Effector memory CD8-positive, alpha-beta T cell (primary cell): Measurements from ENCODE around the gene UQCRHL.
A peak's percentile ranks its signal among the peaks of the same experiment; 100 is the strongest.
"Not testable (repeated sequence)": the region's sequence is repeated elsewhere in the genome, so short reads cannot be mapped to it uniquely, and the experiment has no call there.

Experiments
- ATAC-seq: fragments of 150-1000 bp; cut with Tn5 transposase; replicated peaks from 2 replicates; pipeline ENCODE4 v1.10.0; 2021; ENCODE audit warnings: mild to moderate bottlenecking, moderate library complexity
- DNase-seq, 3 experiments: peaks; one replicate each; pipeline ENCODE4 v3.0.0; 2021
- H3K27ac Mint-ChIP-seq, 2 donors: one replicate each; pipeline ENCODE4 v1.8.0; 2022; ENCODE audit warnings: mild to moderate bottlenecking in 2 of 2, mixed read lengths in 2 of 2, moderate library complexity in 2 of 2
- H3K27me3 Mint-ChIP-seq, 2 donors: one replicate each; pipeline ENCODE4 v1.8.0; 2022; ENCODE audit warnings: mixed read lengths in 2 of 2
- H3K36me3 Mint-ChIP-seq: one replicate; pipeline ENCODE4 v1.8.0; 2022; ENCODE audit warnings: mild to moderate bottlenecking, moderate library complexity, mixed read lengths; ENCODE audit not compliant: insufficient read depth
- H3K4me1 Mint-ChIP-seq, 2 donors: one replicate each; pipeline ENCODE4 v1.8.0; 2022; ENCODE audit warnings: low read depth in 2 of 2, mixed read lengths in 2 of 2
- H3K4me3 Mint-ChIP-seq, 2 donors: one replicate each; pipeline ENCODE4 v1.8.0; 2022; ENCODE audit warnings: mild to moderate bottlenecking in 2 of 2, mixed read lengths in 2 of 2, moderate library complexity in 2 of 2
- H3K9me3 Mint-ChIP-seq, 2 donors: one replicate each; pipeline ENCODE4 v1.8.0; 2022; ENCODE audit warnings: mixed read lengths in 2 of 2
- total RNA-seq, 9 experiments: gene quantifications; one replicate each; lab custom pipeline; 2026; lab: John Stamatoyannopoulos, UW

The UQCRHL gene
- total RNA-seq, result 2.7 to 7.4 (median 5.3) reads per million in 9 experiments

DNA sequence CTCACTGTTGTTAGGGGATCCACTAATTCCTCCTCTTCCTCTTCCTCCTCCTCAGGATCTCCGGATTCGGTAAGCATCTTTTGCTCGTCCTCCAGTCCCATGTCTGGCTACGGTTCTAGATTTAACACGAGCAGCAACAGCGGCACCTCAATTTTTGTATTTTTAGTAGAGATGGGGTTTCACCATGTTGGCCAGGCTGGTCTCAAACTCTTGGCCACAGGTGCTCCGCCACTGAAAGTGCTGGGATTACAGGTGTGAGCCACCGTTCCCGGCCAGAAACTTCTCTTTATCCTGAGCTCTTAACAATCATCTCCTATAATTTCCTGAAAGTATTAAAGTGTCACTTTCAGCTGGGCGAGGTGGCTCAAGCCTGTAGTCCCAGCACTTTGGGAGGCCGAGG, at the start of gene UQCRHL:
UQCRHL (minus strand) TSS at position 101 of the 400 bp plus-strand sequence; CDS start at position 101, 0 bp downstream.
- H3K9me3 Mint-ChIP-seq, result not testable (repeated sequence)

DNA sequence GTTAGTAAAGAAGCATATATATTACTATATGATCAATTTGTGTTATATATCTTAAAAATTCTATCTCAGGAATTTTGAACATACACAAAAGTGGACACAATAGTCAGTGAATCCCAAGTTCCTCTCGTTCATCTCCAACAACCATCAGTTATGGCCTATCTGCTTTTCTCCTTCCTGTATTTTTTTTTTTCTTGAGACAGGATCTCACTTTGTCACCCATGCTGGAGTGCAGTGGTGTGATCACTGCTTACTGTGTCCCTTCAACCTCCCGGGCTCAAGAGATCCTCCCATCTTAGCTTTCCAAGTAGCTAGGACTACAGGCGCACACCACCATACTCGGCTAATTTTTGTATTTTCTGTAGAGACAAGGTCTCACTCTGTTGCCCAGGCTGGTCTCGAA, 49.4 kb upstream of the UQCRHL start:
- Mint-ChIP-seq H3K36me3 (peaks cover 7% of the 10 kb centered on the region), H3K27me3 (no peaks in the 10 kb centered on the region), H3K27ac (no peak overlapping the region), H3K9me3 (no peaks in the 10 kb centered on the region), H3K4me1 (peaks cover 13% of the 10 kb centered on the region in 2 donors), H3K4me3 (no peak overlapping the region)
- no peak for DNase-seq
- ATAC-seq, result no peak

More for the DNA sequence above, at the start of gene UQCRHL:
- not testable (repeated sequence) for H3K27ac Mint-ChIP-seq, H3K36me3 Mint-ChIP-seq, ATAC-seq, H3K4me1 Mint-ChIP-seq, H3K4me3 Mint-ChIP-seq, DNase-seq
- H3K27me3 Mint-ChIP-seq, result peaks cover 2 to 17% of the 10 kb centered on the region in 2 donors

DNA sequence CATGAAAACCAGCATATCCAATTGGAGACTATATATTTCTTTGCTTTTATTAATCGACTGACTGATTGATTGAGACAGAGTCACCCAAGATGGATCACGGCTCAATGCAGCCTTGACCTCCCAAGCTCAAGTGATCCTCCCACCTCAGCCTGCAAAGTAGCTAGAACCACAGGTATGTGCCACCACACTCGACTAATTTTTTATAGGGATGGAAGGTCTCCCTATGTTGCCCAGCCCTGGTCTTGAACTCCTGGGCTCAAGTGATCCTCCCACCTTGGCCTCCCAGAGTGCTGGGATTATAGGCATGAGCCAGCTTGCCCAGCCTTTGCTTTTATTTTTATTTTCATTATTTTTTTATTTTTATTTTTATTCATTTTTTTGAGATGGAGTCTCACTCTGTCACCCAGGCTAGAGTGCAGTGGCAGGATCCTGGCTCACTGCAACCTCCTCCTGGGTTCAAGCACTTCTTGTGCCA, 45.4 kb upstream of the UQCRHL start:
- H3K4me1 Mint-ChIP-seq, result peaks cover 27 to 34% of the 10 kb centered on the region in 2 donors
- no peak overlapping the region for H3K27ac Mint-ChIP-seq
- no peaks in the 10 kb centered on the region for H3K27me3 Mint-ChIP-seq
- H3K36me3 Mint-ChIP-seq, result peaks cover 10% of the 10 kb centered on the region
- no peaks in the 10 kb centered on the region for H3K9me3 Mint-ChIP-seq
- ATAC-seq, result no peak
- DNase-seq, result no peak
- no peak overlapping the region for H3K4me3 Mint-ChIP-seq

DNA sequence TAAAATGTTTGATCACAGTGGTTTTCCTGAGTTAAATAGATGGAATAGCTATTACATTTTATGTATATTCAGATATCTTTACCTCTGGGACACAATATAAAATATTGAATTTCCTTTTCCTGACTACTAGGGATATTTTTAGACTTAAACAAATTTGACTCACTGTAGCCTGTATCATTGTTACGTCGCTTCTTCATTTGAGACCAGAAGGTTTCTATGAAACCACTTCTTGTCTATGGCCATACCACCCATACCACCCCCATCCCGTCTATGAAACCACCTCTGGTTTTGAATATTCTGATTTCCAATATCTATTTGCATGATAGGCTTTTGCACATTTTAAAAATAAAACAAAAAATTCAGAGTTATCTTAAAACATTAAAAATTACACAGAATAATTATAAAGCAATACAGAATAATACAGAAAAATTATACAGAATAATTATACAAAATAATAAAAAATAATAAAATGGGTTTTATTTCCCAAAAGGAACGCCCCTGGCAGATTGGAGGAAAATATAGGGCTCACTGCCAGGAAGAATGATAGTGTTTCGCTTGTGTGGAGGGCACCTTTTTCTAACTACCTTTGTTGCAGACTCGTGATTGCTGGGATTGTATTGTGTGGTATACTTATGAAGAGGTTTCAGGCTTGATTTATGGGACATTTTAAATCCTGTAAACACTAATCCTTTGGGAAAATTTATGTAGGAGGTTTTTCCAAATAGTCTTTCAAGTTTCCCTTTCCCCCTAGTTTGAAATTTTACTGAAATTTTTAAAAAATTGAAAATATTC, 44.8 kb upstream of the UQCRHL start:
- no peak overlapping the region for H3K27ac Mint-ChIP-seq
- DNase-seq (no peak), ATAC-seq (no peak)
- H3K4me3 Mint-ChIP-seq, result no peak overlapping the region
- H3K27me3 Mint-ChIP-seq, result no peaks in the 10 kb centered on the region
- peaks cover 15% of the 10 kb centered on the region for H3K36me3 Mint-ChIP-seq
- peaks cover 27 to 34% of the 10 kb centered on the region in 2 donors for H3K4me1 Mint-ChIP-seq
- no peaks in the 10 kb centered on the region for H3K9me3 Mint-ChIP-seq

DNA sequence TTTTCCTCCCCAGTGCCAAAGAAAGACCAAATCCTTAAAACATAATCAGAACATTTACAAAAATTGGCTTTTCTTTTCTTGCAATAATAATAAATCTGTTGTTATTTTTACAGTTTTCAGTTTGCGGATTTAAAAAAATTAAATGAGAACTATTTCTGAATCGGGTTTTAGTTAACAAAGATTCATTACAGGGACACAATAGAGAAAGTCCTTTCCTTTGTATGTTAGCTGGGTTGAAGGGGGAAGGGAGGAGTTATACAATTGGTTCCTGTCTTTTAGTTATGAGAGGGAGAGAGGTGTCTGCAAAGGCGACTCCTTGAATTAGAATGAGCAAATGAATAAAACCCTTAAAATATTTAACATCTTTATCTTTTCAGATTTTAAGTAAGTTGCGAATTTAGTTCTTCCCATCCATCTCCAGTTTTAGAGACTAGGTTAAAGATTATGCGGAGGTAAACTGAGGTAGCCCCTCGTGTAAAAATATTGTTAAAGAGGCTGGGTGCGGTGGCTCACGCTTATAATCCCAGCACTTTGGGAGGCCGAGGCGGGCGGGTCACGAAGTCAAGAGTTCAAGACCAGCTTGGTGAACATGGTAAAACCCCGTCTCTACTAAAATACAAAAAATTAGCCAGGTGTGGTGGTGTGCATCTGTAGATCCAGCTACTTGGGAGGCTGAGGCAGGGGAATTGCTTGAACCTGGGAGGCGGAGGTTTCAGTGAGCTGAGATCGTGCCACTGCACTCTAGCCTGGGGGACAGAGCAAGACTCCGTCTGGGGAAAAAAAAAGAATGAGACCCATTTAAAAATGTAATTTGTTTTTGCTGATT, 44.0 kb upstream of the UQCRHL start:
- H3K4me1 Mint-ChIP-seq, result peaks cover 24 to 29% of the 10 kb centered on the region in 2 donors
- H3K27ac Mint-ChIP-seq, result no peak overlapping the region
- H3K27me3 Mint-ChIP-seq, result no peaks in the 10 kb centered on the region
- ATAC-seq (no peak), DNase-seq (no peak)
- no peaks in the 10 kb centered on the region for H3K9me3 Mint-ChIP-seq
- peaks cover 20% of the 10 kb centered on the region for H3K36me3 Mint-ChIP-seq
- no peak overlapping the region for H3K4me3 Mint-ChIP-seq

DNA sequence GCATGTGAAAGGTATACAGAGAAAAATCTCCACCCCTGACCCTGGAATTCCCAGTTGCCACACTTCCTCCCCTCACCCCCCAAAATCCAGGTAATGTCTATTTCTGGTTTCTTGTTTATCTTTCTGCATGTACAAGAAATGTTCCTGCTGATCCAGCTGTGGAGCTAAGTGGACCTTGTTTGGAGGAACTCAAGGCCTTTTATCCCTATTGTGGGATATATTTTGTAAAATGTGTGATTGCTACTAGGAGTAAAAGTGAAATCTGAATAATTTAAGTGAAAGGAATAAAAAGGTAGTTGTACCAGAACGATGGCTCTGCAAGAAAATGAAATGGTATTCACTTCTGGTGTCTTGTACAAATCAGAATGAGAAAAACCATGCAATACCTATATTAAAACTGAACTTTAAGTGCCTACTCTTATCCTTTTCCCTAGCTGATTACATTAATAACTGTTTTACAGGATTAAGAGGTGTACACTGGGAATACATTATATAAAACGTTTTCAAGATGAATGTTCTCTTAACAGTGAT, 43.1 kb upstream of the UQCRHL start:
- ATAC-seq (no peak), DNase-seq (no peak)
- Mint-ChIP-seq H3K36me3 (peaks cover 20% of the 10 kb centered on the region), H3K4me1 (peaks cover 28 to 29% of the 10 kb centered on the region in 2 donors), H3K9me3 (no peaks in the 10 kb centered on the region), H3K27me3 (no peaks in the 10 kb centered on the region), H3K27ac (no peak overlapping the region), H3K4me3 (peak overlapping the region; percentile 90 to 97)

DNA sequence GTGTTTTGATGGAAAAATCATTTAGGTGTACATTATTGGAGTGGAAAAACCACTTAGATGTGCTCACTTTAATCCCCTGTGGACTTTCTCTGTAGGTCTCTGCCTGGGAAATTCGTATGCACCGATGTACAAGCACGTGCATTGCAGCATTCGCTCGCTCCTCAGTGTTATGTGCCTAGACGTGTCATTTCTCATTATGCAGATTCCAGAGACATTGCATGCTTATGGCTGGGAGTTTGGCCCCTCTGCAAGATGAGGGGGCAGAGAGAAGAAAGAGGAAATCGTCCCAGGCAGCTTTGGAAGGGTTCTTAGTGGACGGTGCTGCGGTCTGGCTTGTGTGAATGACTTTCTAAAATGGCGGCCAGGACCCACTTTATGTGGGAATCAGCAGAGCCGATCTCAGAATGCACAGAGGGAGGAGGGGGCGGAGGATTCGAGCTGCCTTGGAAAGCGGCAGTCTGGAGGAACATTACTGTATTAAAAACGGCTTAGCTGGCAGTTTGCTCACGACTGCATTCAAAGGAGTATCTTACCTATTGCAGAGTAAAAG, 42.4 kb upstream of the UQCRHL start:
- Mint-ChIP-seq H3K9me3 (no peaks in the 10 kb centered on the region), H3K4me3 (peak overlapping the region; percentile 90 to 97), H3K36me3 (peaks cover 20% of the 10 kb centered on the region), H3K27me3 (no peaks in the 10 kb centered on the region), H3K4me1 (peaks cover 29 to 30% of the 10 kb centered on the region in 2 donors), H3K27ac (peak overlapping the region; percentile 89 to 94)
- ATAC-seq, result no peak
- DNase-seq, result no peak

DNA sequence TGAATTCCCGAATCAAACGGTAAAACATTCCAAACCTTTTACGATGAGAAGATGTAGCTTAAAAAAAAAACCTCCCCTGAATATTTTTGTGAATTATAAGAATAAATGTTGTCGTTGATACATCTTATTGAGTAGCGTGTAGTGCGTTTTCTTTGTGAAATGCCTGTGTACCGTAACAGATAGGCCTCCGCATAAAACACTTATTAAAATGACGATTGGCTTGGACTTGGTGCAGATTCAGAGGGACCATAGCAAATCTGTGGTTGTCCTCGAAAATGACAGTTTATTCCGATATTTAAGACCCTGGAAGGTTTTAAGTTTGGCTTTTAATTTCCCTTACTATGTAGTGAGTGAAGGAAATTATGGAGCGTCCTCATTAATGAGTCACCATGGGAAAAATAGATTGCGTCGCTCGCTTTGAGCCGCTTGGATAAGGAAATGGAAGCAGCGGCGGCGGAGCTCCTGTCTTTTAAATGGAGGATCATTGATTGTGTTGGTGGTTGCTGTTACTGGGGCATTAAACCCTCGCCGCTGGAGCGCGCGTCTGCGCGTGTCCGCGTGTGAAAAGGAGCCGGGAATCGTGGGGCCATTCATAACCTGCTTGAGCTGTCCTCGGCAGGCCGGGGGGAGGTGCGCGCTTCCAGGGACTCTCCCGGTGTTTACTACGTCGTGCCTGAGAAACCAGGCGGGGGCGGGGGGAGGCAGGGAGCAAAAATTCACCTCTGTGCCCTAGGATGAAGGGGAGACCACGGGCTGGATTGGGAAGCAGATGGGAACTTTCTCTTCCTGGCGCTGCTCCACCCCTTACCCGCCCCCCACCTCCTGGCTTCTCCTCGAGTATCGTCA, 41.7 kb upstream of the UQCRHL start:
- peaks cover 29 to 30% of the 10 kb centered on the region in 2 donors for H3K4me1 Mint-ChIP-seq
- peak overlapping the region; percentile 89 to 94 for H3K27ac Mint-ChIP-seq
- ATAC-seq (peak; percentile 18), DNase-seq (peak; percentile 53 to 61 (median 59))
- H3K36me3 Mint-ChIP-seq, result peaks cover 20% of the 10 kb centered on the region
- no peaks in the 10 kb centered on the region for H3K9me3 Mint-ChIP-seq
- H3K27me3 Mint-ChIP-seq, result no peaks in the 10 kb centered on the region
- peak overlapping the region; percentile 90 to 97 for H3K4me3 Mint-ChIP-seq

DNA sequence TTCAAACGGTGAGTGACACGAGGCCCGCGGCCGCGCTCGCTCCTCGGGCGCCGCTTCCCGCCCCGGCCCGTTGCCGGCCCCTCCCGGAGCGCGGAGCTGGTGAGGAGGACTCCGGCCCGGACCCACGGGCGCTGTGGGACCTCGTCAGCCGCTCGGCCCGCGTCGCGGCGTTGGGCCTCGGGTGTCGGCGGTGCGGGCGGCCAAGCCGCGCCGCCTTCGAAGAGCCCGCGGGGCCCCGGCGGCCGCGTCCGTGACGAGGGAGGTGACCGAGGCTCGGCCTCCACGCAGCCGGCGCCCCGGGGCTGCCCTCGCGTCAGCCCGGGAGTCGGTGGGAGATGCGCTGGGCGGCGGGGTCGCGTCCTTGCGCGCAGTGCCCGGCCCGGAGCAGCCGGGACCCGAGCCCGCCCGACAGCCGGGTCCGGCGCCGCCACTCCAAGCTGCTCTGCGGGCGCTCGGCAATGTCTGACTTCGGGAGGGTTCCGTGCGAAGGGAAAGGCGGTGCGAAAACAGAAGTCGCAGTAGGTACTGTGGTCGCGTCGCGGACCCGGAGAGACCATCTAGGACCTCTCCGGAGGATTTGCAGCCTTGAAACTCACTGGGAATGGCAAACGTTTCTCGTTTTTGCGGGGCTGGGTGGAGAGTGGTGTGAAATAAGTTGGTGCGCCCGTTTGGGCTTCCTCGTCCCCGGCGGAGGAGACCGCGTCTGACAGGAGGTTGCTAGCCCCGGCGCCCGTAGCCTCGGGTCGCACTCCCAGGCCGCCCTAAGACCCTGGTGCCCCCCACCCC, 40.9 kb upstream of the UQCRHL start:
- ATAC-seq (peak; percentile 11), DNase-seq (peak; percentile 20 to 43 (median 31))
- no peaks in the 10 kb centered on the region for H3K9me3 Mint-ChIP-seq
- peak overlapping the region; percentile 90 to 97 for H3K4me3 Mint-ChIP-seq
- peak overlapping the region; percentile 89 to 94 for H3K27ac Mint-ChIP-seq
- no peaks in the 10 kb centered on the region for H3K27me3 Mint-ChIP-seq
- peaks cover 29 to 30% of the 10 kb centered on the region in 2 donors for H3K4me1 Mint-ChIP-seq
- H3K36me3 Mint-ChIP-seq, result peaks cover 20% of the 10 kb centered on the region

DNA sequence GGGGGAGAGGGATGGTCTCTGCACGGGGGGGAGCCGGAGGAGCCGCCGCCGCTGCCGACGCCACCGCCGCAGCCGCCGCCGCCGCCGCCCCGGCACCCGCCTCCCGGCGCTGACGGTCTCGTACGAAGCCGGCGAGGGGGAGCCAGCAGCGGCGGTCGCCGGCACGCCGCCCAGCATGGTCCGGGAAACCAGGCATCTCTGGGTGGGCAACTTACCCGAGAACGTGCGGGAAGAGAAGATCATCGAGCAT, 40.4 kb upstream of the UQCRHL start:
- DNase-seq, result no peak
- Mint-ChIP-seq H3K9me3 (no peaks in the 10 kb centered on the region), H3K4me3 (peak overlapping the region; percentile 88), H3K27ac (peak overlapping the region; percentile 92 to 93), H3K4me1 (peaks cover 29 to 30% of the 10 kb centered on the region in 2 donors), H3K36me3 (peaks cover 20% of the 10 kb centered on the region), H3K27me3 (no peaks in the 10 kb centered on the region)
- ATAC-seq, result no peak

DNA sequence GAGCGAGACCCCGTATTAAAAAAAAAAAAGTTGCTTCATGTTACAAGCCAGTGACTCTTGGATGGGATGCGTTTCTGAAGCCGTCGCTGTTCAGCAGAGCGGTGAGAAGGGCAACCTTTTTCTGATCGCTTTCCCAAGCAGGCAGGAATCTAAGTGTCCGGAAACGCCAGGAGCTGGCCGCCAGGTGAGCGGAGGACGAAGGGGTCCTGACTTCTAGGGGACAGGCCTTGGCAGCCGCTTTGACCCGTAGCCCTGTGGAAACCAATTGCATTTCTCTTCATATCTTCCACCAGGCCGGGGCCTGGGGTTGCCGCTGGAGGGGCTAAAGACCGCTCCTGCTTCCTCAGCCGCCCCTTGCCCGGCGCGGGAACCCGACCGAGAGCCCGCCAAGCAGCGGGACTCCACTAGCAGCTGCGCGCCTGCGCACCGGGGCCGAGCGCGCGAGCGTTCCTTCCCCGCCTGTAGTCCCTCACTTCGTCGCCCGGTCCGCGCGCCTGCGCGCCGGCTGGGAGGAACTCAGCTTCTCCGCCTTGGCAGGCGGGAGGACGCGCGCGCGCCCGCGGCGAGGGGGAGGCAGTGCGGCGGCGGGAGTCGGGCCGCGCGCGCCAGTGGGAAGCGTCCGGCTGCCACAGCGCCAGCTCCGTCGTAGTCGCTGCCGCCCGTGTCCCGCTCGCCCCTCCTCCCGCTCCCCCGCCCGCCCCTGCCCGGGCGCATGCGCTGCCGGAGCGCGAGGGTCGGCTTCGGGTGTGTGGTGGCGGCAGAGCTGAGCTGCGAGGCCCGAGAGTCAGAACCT, 39.8 kb upstream of the UQCRHL start, which contains the start of gene SPEN:
SPEN (plus strand) TSS at position 608 of the 793 bp plus-strand sequence. CDS start 361 bp downstream, outside the sequence.
- Mint-ChIP-seq H3K4me3 (peak within 1 kb of the TSS; percentile 90 to 97), H3K36me3 (peaks cover 20% of the 10 kb centered on the region), H3K27me3 (no peaks in the 10 kb centered on the region), H3K27ac (peak within 1 kb of the TSS; percentile 93 to 94), H3K4me1 (peaks cover 29 to 30% of the 10 kb centered on the region in 2 donors), H3K9me3 (no peaks in the 10 kb centered on the region)
- DNase-seq (peak; percentile 93 to 97 (median 97)), ATAC-seq (peak; percentile 79)
